C4-2B (cell line): ENCODE data around the gene AAR2.

Experiments used
- ZFX ChIP-seq: fragments of 450-650 bp; IDR thresholded peaks from 2 replicates; pipeline ENCODE4 v1.6.1; 2017
- TF ChIP-seq, protein P1 (sequence below): fragments of 450-650 bp; conservative IDR thresholded peaks from 2 replicates; pipeline ENCODE4 v1.5.1; 2017; ENCODE audit warnings: mild to moderate bottlenecking

DNA sequence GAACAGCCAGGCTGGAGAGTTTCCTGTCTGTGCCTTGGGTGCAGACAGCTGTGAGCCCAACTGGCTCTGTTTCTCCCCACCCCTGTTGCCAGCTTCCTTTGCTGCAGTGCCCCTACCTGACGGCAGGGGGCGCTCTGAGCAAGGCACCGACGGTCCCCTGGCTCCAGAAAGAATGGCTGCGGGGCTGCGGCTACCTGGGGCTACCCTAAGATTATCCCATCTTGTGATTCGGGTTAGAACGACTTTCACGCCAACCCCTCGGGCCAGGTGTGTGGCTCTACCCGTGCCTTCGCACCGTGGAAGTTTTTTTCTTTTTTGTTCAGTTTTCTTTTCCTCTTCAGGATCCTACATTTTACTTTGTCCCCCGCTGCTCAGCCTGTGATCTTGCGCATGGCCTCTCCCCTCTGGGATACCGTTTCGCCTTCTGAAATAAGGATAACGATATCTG is 33.4 kb upstream of the AAR2 start:
- TF ChIP-seq, protein P1, sequence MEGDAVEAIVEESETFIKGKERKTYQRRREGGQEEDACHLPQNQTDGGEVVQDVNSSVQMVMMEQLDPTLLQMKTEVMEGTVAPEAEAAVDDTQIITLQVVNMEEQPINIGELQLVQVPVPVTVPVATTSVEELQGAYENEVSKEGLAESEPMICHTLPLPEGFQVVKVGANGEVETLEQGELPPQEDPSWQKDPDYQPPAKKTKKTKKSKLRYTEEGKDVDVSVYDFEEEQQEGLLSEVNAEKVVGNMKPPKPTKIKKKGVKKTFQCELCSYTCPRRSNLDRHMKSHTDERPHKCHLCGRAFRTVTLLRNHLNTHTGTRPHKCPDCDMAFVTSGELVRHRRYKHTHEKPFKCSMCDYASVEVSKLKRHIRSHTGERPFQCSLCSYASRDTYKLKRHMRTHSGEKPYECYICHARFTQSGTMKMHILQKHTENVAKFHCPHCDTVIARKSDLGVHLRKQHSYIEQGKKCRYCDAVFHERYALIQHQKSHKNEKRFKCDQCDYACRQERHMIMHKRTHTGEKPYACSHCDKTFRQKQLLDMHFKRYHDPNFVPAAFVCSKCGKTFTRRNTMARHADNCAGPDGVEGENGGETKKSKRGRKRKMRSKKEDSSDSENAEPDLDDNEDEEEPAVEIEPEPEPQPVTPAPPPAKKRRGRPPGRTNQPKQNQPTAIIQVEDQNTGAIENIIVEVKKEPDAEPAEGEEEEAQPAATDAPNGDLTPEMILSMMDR: peak; percentile 100
- no peak for TF ChIP-seq ZFX
